HG02884 (cell line): Measurements from ENCODE around the gene GASK1B.
A peak's percentile ranks its signal among the peaks of the same experiment; 100 is the strongest.

Experiments used
- ATAC-seq: cut with Tn5 transposase; IDR thresholded peaks from one replicate; pipeline ENCODE4 v1.9.1; 2021; ENCODE audit warnings: mild to moderate bottlenecking, moderate library complexity; ENCODE audit not compliant: unreplicated experiment

The GASK1B gene

DNA sequence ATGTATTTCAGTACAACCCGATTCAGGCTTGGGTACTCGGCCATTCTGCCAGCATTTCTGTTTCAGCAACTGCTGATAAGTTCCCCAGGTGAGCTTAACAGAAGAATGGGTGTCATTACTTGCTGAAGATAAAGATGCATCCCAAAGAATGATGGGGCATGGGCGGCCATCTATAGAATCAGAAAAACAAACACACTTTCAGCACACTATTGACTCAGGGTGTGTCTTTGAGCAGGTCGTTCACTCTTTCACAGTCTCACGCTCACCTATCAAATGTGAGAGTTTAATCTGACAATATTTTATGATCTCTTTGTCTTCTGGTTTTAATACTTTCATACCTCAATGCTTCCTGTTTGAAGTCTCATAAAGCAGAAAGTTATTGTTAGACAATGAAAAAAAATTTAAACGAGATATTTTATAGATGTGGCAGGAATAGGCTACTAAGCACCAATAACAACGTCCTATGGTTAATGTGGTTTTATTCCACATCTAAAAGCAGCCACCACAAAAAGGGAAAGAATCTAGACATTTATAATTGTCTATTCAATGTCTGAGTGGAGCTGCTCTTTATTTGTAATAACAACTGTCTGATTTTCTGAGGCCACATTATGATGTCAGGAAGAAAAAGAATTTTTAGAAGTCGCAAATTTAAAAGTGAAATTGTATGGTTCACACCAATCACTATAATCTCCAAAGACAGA lies 17.0 kb downstream of the GASK1B start:
- no peak for ATAC-seq

DNA sequence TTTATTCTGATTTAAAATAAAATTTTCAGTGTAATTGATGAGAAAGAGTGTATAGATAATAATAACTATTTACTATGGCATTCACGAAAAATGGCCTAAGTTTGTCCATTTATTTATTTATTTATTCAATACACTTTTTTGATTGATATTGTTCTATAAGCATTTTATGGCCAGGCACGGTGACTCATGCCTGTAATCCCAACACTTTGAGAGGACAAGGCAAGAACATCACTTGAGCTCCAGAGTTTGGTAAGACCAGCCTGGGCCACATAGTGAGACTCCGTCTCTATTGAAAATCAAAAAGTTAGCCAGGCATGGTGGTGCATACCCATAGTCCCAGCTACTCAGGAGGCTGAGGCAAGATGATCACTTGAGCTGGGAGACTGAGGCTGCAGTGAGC lies 25.7 kb downstream of the GASK1B start:
- no peak for ATAC-seq

DNA sequence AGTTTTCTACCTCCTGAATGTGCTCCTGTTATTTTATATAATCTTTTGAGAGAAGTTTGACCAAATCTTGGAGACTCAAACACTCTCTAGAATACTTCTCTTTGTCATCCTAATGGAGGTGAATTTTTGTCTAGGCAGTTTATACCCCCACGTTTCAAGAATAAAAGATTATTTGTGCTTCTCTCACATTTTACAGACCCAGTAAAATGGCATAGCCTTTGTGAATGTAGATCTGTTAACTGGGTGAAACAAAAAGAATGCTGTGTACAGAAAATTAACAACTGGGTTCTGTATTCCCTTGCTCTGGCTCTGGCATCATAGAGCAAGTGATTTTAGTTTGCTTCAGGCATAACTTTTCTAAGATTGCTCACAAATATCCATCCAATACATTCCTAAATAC lies 26.1 kb downstream of the GASK1B start:
- no peak for ATAC-seq

DNA sequence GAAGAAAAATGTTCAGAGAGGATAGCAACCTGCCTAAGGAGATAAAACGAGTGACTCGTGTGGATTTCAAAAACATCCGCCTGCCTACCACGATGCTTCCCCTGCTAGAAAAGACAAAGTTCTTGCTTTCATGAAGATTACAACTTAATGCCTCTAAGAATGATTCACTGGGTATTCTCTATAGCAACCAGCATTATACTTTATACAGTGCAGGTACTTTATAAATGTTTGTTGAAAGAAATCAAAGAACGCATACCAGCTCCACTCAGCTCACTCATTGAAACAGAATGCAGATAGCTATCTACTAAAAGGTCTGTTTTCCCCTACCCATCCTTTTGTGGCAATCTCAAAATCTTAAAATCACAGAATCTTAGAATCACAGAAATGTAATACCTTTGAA lies 33.7 kb downstream of the GASK1B start:
- no peak for ATAC-seq

DNA sequence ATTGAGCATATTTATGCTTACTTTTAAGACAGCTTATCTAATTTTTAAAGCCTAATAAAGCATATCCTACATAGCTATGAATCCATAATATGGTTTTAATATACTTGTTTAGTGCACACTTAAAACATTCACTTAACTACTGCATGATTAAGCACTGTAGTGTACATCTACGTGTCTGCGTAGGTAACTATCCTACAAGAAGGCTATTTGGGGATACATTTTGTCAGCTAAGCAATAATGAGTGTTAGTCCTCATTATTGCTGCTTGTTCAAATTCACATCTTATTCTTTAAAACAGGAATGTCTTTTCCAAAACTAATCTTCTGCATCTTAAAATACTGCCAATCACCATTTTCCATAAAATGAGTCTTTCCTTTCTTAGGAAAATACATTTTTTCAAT lies 38.6 kb downstream of the GASK1B start:
- ATAC-seq = no peak

DNA sequence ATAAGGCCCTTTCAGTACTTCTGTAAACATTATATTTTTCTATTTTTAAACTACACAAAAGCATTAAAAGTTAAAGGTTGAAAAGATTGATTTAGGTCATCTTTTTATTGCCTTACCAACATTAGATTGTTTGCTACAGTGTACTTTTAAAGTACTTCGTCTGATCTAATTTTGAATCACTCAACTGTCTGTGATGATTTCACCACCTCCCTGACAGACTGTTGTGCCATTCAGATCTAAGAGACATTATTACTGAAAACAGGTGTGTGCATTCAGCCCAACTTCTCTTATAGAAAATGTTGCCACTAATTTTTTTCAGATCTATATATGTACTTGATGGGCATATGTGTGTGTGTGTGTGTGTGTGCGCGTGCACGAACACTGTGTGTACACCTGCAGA lies 39.3 kb downstream of the GASK1B start:
- no peak for ATAC-seq

DNA sequence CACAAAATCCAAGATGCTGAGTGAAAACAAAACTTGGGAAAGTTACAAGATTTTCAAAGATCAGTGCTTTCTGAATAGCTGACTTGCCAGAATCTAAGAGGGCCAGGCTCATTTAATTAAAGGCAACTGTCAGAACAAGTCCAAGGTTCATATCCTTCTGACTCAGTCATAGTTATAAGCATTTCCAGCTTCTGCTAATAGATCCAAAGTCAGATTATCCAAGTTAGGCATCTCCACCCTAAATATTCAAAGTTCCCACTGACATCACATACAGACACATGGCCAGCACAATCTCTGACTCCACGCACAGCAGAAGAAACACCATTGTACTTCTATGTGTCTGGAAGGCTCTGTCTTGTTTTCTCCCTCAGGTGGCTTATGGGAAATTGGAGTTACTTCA lies 41.8 kb downstream of the GASK1B start:
- no peak for ATAC-seq

DNA sequence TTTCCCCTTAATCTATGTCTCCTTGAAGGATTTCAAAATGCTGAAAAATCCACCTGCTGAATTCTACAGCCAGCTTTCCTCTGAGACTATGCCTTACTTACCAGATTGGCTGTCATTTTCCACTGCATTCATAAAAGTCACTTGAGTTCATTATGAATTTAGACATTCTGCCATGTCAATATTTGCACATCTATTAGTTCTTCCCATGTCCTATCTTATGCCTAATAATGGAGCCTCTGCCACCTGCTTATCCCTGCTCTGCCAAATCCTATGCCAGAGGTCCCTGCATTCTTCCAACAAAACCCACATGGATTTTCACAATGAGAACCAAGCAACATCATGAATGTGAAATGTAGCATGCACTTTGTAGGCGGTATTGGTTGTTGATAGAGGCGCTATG lies 42.6 kb downstream of the GASK1B start:
- no peak for ATAC-seq

DNA sequence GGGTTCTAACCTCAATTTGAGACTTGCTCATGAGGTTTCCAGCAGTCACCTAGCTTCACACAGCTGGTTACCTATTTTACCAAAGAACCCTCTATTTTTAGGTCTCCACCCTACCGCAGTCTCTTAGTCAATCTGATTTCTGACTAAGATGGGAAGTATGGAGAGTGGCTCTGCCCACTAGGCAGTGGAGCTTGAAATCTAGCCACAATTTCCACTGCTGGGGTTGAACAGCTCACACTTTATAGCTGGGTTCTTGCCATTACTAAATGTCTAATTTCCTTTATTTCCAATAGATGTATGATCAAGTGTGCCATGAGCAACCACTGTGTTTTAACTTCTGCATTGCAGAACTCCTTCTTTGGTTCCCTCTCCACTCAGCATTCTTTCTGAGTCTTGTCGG lies 43.1 kb downstream of the GASK1B start:
- ATAC-seq = peak; percentile 95

DNA sequence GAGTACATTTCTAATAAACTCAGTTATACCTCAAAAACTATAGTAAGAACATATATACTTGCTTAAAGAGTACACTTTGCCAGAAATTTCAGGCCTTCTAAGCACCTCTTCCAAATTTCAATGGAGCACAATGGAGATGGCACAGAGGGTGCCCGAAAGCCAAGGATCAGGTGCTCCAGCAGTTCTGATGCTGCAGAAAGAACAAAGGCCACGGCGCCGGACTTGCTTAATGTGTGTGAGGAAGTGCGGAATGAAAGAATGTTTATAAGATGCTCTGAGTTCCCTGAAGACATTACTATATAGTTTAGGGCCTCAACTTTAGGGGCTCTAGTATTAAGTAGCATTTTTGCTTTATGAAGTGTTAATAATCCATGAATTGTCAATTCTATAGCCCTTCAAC lies 44.3 kb downstream of the GASK1B start:
- ATAC-seq = no peak

DNA sequence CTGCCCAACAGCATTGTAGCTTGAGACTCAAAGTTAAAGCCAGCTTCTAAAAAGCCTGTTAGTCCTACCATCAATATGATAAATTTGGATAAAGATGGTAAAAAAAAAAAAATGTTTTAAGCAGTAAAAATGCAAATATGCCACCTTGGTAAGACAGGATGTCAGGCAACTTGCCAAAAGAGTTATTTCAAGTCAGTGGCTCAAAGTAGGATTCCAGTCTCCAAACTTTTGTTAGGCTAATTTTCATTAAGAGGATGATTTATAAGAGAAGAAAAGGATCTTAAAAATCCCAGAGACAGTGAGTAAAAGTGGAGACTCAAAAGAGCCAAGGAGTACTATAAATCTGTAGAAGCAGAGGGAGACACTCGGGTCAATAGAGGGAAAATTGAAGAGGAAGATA lies 47.5 kb downstream of the GASK1B start:
- no peak for ATAC-seq
